ENCODE measurements around the gene CEP95.
"Not testable (repeated sequence)": the region's sequence is repeated elsewhere in the genome, so short reads cannot be mapped to it uniquely, and the experiment has no call there.

CEP95 gene

GRCh38 chr17:64565563-64565962, 58.8 kb downstream of the CEP95 start:
- no peak for TF ChIP-seq CTCF (IDR thresholded peaks at IDR 0.05; ENCODE audit: control insufficient read depth, extremely low read depth, insufficient read depth)
- H3K4me3 ChIP-seq (ENCODE audit: low read depth, low read length) = no peak overlapping the region
- no peak for DNase-seq (ENCODE audit: low read depth)

- no peak overlapping the region for H3K4me3 ChIP-seq (ENCODE audit: low read depth, low read length)
- no peak for TF ChIP-seq CTCF (IDR thresholded peaks at IDR 0.05; ENCODE audit: control insufficient read depth, extremely low read depth, insufficient read depth)
- no peak for DNase-seq (ENCODE audit: low read depth)
Observed at GRCh38 chr17:64571746-64572145, 65.0 kb downstream of the CEP95 start.

- H3K4me3 ChIP-seq (ENCODE audit: low read depth, low read length) = no peak overlapping the region
- TF ChIP-seq CTCF (IDR thresholded peaks at IDR 0.05; ENCODE audit: control insufficient read depth, extremely low read depth, insufficient read depth) = no peak
- no peak for DNase-seq (ENCODE audit: low read depth)
Observed at GRCh38 chr17:64572682-64573154, 65.9 kb downstream of the CEP95 start.

GRCh38 chr17:64573214-64573613, 66.4 kb downstream of the CEP95 start:
- H3K4me3 ChIP-seq (ENCODE audit: low read depth, low read length) = no peak overlapping the region
- no peak for TF ChIP-seq CTCF (IDR thresholded peaks at IDR 0.05; ENCODE audit: control insufficient read depth, extremely low read depth, insufficient read depth)
- no peak for DNase-seq (ENCODE audit: low read depth)

GRCh38 chr17:64574646-64575045, 67.9 kb downstream of the CEP95 start:
- DNase-seq (ENCODE audit: low read depth) = no peak
- no peak for TF ChIP-seq CTCF (IDR thresholded peaks at IDR 0.05; ENCODE audit: control insufficient read depth, extremely low read depth, insufficient read depth)

GRCh38 chr17:64575431-64575830, 68.7 kb downstream of the CEP95 start:
- no peak overlapping the region for H3K4me3 ChIP-seq (ENCODE audit: low read depth, low read length)
- no peak for DNase-seq (ENCODE audit: low read depth)
- no peak for TF ChIP-seq CTCF (IDR thresholded peaks at IDR 0.05; ENCODE audit: control insufficient read depth, extremely low read depth, insufficient read depth)

More at GRCh38 chr17:64574646-64575045, 67.9 kb downstream of the CEP95 start:
- no peak overlapping the region for H3K4me3 ChIP-seq (ENCODE audit: low read depth, low read length)

GRCh38 chr17:64577025-64577424, 70.2 kb downstream of the CEP95 start:
- not testable (repeated sequence) for H3K4me3 ChIP-seq (ENCODE audit: low read depth, low read length); DNase-seq (ENCODE audit: low read depth)

Measured in LNCaP clone FGC (cell line).